HL-60 (cell line): Measurements from ENCODE around the gene ERAS.

Experiments
- DNase-seq, 2 experiments: peaks; one replicate each; pipeline ENCODE4 v3.0.0-alpha.2; 2010 to 2020; ENCODE audit warnings: low read depth in 1 of 2, low spot score in 1 of 2
- H3K27ac ChIP-seq: fragments of 250-450 bp; sonication (Bioruptor Pico); replicated peaks from 2 replicates; pipeline ENCODE4 v1.5.1; 2020; ENCODE audit warnings: mild to moderate bottlenecking, moderate library complexity
- H3K27me3 ChIP-seq: fragments of 250-450 bp; sonication (Bioruptor Pico); 2 replicates; pipeline ENCODE4 v1.5.1; 2021; ENCODE audit warnings: mild to moderate bottlenecking, moderate library complexity; ENCODE audit not compliant: insufficient read depth, poor library complexity, severe bottlenecking
- H3K4me3 ChIP-seq: replicated peaks from 2 replicates; pipeline ENCODE4 v1.5.1; 2011; ENCODE audit warnings: mild to moderate bottlenecking, control low read depth, low read length; ENCODE audit not compliant: insufficient read depth
- CTCF ChIP-seq: IDR thresholded peaks from one replicate; pipeline ENCODE4 v1.5.1; 2011; ENCODE audit warnings: low read length, control low read depth, inconsistent platforms; ENCODE audit not compliant: insufficient read depth
- GABPA ChIP-seq: IDR thresholded peaks from 2 replicates; pipeline ENCODE4 v1.6.1; 2012; ENCODE audit warnings: low read depth
- POLR2AphosphoS5 ChIP-seq: IDR thresholded peaks from 2 replicates; pipeline ENCODE4 v1.6.1; 2012; ENCODE audit warnings: low read depth
- REST ChIP-seq: IDR thresholded peaks from 2 replicates; pipeline ENCODE4 v1.6.1; 2012; ENCODE audit warnings: low read depth; ENCODE audit not compliant: insufficient replicate concordance
- SPI1 ChIP-seq: IDR thresholded peaks from 2 replicates; pipeline ENCODE4 v1.6.1; 2012; ENCODE audit warnings: low read depth, mild to moderate bottlenecking, borderline replicate concordance

The ERAS gene

GRCh38 chrX:48793935-48794334 is 32.4 kb upstream of the ERAS start:
- H3K27me3 ChIP-seq = no peaks in the 10 kb centered on the region
- TF ChIP-seq SPI1 (no peak), REST (no peak), GABPA (no peak), CTCF (no peak), POLR2AphosphoS5 (no peak)
- no peak overlapping the region for H3K27ac ChIP-seq
- no peak overlapping the region for H3K4me3 ChIP-seq
- DNase-seq = no peak

- no peak overlapping the region for H3K4me3 ChIP-seq
- H3K27me3 ChIP-seq = no peaks in the 10 kb centered on the region
- TF ChIP-seq GABPA = no peak
- no peak for DNase-seq
- no peak overlapping the region for H3K27ac ChIP-seq
Observed at GRCh38 chrX:48794340-48794910, 31.9 kb upstream of the ERAS start.

GRCh38 chrX:48794911-48795515 is 31.3 kb upstream of the ERAS start:
- DNase-seq = no peak
- Histone ChIP-seq H3K27ac (no peak overlapping the region), H3K27me3 (no peaks in the 10 kb centered on the region), H3K4me3 (no peak overlapping the region)
- TF ChIP-seq POLR2AphosphoS5 = no peak
- TF ChIP-seq CTCF = no peak

- no peaks in the 10 kb centered on the region for H3K27me3 ChIP-seq
- no peak for DNase-seq
- TF ChIP-seq SPI1 = no peak
- no peak for TF ChIP-seq REST
- no peak for TF ChIP-seq POLR2AphosphoS5
- TF ChIP-seq GABPA = no peak
- TF ChIP-seq CTCF = no peak
Observed at GRCh38 chrX:48798318-48798717, 28.0 kb upstream of the ERAS start.

More at GRCh38 chrX:48798318-48798717, 28.0 kb upstream of the ERAS start:
- Histone ChIP-seq H3K27ac (no peak overlapping the region), H3K4me3 (no peak overlapping the region)
